HG02885 (cell line): ENCODE data around the gene NOTCH3.

ENCODE experiments used
- ATAC-seq: cut with Tn5 transposase; IDR thresholded peaks from one replicate; pipeline ENCODE4 v1.9.1; 2021; ENCODE audit warnings: mild to moderate bottlenecking; ENCODE audit not compliant: unreplicated experiment, poor library complexity

The NOTCH3 gene

DNA sequence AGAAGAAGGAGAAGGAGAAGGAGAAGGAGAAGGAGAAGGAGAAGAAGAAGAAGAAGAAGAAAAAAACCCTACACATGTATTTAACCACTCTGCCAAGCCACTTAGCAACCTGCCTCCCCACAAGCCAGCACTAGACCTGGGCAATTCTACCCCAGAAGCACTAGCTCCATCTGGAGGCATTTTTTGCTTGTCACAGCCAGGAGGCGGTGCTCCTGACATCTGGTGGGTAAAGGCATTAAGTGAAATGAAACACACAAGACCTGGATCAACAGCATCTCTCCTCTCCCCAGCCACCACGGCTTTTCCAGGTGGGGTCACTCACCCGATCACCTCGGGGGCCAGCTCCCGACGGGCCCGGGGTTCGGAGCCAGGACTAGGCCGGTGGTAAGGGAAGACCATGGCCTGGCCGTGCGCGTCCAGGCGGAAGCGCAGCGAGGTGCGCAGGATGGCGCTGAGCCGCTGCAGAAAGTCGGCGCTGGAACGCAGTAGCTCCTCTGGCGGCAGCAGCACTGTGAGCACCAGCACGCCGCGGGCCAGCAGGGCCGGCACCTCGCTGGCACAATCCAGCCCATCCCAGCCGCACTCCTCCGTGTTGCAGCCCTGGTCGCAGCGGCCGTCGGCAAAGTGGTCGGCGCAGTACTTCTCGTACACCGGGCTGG is 26.9 kb downstream of the NOTCH3 start:
- ATAC-seq, result no peak

DNA sequence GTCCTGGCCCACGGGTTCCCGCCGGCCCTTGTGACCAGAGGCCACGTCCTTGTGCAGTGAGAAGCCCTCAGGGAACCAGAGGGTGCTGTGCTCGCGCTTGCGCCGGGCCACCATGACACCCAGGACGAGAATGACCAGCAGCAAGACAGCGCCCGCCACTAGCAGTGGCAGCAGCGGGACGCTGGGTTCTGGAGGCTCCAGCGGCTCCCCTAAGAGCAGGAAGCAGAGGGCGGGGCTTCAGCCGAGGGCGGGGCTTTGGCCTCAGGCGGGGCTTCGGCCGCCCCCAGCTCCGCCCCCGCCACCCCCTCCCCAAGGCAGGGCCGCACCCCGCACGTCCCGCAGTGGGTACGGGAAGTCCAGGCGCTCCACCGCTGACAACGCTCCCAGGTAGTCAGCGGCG is 30.4 kb downstream of the NOTCH3 start:
- no peak for ATAC-seq

DNA sequence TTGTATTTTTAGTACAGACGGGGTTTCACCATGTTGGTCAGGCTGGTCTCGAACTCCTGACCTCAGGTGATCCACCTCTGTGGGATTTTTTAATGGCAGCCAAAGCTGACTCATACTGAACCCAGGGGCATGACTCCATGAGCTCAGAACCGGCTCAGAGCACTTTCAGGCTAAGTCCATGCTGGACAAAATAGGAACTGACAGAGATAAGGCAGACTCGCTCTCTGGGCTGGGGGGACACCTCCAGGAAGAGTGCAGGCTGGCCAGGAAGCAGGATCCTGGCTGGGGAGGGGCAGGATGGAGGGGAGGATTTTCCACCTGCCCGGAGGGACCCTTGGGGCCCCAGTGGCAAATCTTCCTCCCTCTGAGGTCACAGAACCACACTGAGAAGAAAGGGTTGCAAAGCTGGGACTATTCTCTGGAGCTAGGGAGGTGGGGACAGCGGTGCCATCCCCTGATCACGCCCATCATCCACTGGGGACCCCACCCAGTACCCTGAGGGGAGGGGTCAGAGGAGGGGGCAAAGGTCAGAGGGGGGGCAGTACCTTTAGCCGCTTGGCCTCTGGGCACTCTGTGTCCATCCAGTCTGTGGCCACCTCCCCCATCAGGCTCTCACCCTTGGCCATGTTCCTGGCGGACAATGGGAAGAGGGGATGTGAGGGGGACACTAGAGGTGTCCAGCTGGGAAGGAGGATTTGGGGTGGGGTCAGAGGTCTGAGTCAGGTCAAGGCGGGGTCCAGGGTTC is 31.1 kb downstream of the NOTCH3 start:
- no peak for ATAC-seq

DNA sequence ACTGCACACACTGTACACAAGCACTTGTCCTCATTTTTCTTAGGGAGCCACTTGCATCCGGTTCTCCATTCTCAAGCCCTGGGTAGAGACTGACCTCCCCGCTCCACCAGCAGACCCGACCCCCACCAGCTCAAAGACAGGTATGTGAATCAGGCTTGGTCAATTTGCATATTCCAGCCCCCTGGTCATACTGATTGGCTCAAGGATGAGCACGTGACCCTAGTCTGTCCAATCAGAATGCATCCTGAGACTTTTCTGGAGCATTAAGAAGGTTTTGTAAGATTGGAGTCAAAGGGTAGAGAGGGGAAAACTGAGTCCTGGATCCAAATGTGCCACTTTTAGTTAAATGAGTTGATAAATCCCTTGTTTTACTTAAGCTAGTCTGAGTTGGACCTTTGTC is 34.1 kb downstream of the NOTCH3 start:
- no peak for ATAC-seq

DNA sequence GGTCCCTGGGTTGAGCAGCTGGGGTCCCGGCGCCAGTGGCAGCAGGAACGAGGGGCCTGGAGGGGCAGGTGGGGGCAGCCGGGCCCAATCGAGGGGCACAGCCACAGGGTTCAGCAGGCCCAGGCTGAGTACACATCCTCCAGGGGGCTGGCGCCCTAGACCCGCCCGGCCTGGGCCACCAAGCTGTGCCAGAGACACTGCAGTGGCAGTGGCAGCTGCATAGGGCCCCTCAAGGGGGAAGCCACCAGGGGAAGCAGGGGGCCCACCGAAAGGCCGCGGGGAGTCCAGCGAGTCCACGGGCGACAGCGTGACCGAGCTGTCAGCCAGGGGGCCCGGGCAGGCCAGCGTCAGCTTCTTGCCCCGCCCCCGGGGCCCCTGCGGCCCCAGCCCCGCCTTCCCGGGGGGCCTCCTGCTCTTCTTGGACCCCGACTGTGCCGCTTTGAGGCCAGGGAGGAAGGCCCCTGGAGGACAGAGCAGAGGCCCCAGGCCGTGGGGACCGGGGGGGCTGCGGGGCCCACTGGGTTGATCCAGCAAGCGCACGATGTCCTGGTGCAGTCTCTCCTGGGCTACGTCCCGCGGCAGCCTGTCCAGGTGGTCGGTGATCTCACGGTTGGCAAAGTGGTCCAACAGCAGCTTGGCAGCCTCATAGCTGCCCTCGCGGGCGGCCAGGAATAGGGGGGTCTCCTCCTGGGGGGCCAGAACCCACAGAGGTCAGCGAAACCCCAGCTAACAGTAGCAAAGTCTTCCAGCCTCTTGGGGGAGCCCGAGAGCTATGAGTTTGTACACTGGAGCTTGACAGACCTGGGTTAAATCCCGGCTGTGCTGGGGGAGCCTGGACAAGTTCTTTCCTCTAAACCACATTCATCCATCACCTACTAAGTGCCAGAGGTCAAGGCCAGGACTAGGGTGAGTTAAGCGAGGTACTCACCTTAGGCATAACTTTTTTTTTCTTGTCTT is 39.5 kb downstream of the NOTCH3 start:
- no peak for ATAC-seq

DNA sequence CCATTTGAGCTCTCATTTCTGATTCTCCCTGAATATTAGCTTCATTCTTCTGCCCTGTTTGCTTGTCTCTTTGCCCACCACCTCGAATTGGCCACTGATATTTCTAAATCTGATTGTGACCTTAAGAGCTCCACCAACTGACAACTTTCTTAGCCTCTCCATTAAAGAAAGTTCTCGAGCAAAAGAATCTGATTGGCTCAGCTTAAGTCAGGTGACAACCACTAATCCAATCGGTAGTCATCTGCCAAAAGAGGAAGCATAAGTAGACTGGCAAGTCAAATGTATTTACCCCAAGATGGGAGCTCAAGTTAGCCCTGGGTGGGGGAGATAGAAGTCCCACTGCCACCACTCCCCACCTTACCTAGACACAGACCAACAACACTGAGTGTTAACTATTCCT is 41.5 kb downstream of the NOTCH3 start:
- ATAC-seq, result no peak

DNA sequence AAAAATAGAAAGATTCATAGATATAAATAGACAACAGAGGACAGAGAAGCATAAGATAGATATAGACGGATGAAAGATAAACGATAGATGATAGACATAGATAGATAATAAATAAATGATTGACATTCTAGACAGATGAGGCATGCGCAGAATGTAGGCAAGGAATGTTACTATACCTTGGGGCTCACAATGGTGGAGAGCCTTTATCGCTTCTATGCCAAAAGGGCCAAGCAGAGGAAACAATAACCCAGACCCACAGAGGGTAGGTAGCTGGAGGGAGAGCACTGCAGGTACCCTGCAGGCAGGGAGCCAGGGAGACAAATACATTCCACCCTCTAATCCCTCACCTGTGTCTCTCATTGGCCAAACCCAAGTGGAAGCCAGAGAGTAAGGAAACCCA is 44.4 kb downstream of the NOTCH3 start:
- no peak for ATAC-seq

DNA sequence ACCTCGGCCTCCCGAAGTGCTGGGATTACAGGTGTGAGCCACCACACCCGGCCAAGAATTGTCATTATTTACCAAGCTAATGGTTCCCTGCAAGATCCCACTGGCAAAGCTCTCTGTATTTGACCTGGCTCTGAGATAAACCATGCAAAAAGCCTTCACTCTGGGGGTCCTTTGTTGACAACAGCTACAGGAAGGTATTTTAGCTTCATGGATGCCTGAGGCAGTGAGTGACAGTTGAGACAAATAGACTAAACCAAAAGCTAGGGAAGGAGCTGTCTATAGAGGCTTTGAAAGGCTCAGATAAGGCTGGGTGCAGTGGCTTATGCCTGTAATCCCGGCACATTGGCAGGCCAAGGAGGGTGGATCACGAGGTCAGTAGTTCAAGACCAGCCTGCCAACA is 45.5 kb downstream of the NOTCH3 start:
- no peak for ATAC-seq

DNA sequence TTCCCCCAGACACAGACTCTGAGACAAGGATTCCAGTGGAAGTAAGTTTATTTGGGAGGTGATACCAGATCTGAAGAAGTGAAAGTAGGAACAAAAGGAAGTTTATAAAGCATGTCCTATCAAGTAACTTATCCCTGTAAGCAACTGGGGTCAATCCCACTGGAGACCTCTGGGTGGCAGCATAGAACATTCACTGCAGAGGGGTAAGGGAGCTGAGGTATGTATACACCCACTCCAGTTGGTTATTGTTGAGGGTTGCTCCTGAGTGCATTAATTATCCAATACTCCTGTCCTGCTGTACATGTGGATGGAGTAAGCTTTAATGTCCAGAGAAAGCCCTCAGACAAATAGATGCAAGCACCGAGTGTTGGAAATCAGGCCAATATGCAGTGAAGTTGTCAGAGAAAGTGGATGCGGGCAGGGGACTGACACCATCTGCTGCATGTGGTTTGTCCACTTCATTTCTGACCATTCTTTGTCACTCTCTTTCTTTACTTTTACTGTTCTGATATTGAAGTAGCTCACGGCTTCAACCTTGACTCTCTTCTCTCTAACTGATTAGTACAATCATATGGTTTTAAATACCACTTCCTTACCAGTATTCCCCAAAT is 46.7 kb downstream of the NOTCH3 start:
- no peak for ATAC-seq

DNA sequence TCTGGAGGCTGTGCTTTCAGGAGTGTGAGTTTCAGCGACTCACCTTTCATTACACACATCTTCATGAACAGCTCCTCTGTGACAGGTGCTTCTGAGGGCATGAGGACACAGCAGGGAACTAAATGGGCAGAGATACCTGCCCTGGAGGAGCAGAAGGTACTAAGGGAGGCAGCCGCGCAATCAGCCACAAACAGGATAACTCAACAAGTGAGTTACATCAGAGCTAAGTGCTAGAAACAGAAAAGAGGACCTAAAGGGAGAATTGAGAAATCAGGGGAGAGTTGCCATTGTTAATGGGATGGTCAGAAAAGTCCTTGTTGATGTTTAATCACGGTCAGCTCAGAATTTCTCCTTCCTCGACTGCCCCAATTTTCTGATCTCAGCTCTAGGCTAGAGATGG is 51.1 kb downstream of the NOTCH3 start:
- no peak for ATAC-seq

DNA sequence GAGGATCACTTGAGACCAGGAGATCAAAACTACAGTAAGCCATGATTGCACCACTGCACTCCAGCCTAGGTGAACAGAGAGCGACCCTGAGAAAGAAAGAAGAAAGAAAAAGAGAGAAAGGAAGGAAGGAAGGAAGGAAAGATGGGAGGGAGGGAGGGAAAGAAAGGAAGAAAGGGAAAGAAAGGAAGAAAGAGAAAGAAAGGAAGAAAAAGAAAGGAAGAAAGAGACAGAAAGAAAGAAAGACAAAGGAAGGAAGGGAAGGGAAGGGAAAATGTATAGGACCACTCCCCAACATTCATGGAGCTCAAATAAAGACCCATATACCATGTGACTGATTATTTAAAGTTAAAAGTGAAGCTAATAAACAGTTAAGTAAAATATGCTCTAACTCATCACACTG is 53.7 kb downstream of the NOTCH3 start:
- ATAC-seq, result no peak

DNA sequence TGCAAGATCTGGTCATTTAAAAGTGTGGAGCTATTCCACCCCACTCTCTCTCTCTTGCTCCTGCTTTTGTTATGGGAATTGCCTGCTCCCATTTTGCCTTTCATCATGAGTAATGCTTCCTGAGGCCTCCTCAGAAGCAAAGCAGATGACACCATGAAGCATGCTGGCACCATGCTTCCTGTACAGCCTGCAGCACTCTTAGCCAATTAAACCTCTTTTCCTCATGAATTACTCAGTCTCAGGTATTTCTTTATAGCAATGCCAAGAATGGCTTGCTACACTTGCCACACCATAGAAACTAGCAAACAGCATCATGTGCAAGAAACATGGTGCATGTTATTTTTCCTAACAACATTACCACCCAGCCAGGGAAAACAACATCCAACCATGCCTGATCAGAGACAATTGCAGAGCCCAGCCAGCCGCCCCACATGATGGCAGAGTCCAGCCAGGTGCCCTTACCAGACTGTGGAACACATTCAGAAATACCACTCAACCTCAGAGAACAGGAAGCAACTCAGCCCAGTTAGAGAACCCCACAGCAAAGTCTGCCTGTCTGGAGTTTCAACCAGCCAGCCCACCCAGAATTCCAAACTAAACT is 56.6 kb downstream of the NOTCH3 start:
- no peak for ATAC-seq

DNA sequence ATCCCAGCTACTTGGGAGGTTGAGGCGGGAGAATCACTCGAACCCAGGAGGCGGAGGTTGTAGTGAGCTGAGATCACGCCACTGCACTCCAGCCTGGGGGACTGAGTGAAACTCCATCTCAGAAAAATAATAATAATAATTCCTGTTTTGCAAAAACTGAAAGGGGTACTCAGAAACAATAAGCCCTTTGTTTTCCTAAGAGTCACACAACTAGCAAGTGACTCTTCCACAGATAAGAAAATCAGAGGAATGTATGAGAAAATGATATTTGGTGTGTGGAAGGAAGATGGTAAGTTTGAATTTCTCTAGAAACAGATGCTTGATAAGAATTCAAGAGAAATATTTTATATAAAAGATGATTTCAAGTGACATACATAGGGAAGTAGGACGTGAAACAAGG is 58.5 kb downstream of the NOTCH3 start:
- no peak for ATAC-seq

DNA sequence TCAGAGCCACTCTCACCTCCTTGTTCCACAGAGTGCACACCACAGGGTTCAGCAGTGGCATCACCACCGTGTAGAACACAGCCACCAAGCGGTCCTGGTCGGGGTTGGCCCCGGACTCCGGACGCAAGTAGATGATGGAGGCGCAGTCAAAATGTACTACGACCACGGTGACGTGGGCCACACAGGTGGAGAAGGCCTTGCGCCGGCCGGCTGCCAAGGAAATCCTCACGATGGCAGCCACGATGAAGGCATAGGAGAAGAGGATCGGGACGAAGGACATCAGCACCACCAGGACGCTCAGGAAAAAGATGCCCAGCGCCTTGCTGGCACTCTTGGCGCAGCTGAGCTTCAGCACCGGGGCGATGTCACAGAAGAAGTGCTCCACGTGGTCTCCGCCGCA is 59.7 kb downstream of the NOTCH3 start:
- no peak for ATAC-seq

DNA sequence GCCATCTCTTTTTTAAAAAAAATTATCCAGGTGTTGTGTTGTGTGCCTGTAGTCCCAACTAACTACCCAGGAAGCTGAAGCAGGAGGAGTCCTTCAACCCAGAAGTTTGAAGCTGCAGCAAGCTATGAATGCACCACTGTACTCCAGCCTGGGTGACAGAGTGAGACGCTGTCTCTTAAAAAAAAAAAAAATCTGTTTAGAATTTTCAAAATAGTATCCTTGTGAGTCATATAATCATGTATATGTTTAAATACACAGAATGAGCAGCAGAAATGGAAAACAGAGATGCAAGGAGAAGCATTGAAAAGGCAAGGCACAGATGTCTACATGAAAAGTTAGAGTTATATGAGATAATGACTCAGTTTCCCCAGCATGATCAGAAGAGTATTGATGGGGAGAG is 62.4 kb downstream of the NOTCH3 start:
- no peak for ATAC-seq

DNA sequence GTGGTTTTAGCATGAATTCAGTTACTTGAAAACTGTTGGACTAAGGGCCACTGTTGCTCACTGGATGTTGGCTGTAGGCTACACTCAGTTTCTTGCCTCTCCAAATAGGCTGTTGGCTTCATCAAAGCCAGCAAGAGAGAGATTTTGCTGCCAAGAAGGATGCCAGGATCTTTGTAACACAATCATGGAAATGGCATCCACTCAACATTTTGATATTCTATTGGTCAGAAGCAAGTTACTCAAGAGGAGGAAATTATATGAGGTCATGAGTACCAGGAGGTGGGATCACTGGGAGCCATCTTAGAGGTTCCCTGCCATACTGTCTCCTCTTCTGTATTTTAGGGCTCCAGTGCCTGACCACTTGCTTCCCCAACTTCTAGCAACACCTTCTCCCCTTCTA is 63.0 kb downstream of the NOTCH3 start:
- ATAC-seq, result no peak

DNA sequence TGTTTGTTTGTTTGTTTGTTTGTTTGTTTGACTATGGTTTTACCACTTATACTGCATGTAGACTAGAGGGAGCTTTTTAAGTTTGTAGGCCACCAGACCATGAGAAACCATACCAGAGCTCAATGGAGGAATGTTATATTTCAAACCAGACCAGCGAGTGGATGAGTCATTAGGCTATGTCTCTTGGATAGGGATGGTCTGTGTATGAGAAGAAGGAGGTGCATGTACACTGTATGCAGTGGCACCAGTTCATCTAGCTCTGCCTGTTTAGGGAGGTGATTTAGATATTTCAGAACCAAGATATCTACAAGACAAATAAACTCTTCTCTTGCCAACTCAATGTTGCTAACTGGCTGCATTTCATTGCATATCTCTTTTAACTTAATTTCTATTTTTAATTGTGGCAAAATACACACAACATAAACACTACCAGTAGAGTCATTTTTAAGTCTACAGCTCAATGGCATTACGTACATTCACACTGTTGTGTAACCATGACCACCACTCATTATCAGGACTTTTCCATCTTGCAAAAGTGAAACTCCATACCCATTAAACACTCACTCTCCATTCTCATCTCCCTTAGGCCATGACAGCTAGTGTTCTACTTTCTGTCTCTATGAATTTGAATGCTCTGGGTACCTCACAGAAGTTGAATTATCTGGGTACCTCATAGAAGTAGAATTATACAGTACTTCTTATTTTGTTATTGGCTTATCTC is 64.4 kb downstream of the NOTCH3 start:
- no peak for ATAC-seq

DNA sequence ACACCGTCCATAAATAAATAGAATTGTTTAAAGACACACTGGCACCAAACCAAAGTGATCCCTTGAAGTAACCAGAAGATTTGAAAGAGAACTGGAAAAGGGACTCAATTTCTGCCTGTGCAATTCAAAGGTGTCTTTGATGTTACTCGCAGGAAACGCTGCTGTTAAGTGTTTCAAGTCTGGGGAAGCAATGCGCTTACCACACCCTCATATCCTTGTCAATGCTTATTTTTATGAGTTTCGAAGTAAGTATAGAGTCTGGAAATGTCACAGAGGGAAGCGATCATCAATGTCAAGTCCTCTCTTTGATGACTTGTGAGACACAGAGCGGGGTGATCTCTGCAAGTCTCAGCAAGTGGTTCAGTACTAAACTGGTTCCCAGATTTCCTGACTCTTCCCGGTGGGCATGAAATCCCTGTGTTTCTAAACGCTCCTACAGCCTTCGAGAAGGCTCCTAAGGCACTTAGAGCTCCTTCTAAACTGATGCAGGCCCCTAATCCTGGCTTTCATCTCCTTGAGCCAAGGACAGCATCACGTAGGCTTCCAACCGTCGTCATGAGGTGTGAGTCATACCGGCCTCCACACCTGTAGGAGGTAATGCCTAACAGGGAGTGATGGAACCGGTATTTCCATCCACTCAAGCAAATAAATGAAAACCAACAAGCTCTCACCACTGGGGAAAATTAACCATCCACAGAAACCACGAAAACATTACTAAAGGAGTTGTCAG is 70.8 kb downstream of the NOTCH3 start:
- no peak for ATAC-seq

DNA sequence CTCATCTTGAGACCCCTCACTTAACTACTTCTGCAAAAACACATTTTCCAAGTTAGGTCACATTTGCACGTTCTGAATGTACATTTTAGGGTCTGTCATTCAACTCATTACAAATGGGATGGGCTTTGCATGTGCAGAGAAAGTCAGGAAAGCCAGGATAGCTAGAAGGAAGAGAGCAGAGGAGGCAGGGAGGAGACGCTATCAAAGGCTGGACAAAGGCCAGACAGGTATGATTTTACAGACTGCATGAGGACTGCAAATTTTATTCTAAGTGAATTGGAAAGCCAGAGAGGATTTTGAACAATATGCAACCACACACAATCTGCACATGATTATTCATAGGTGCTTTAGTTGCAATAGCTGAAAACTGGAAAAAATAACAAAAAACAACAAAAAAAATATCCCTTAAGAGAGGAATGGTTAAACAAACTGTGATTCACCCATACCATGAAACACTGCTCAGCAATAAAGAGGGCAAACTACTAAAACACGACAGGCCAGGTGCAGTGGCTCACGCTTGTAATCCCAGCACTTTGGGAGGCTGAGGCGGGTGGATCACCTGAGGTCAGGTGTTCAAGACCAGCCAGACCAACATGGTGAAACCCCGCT is 72.5 kb downstream of the NOTCH3 start:
- ATAC-seq, result no peak
